Mesenchymal stem cell (in vitro differentiated cells and primary cell): ENCODE measurements around the gene TTLL8.

Experiments used
- DNase-seq: peaks from one replicate; pipeline ENCODE4 v3.0.0-alpha.2; 2013
- H2AFZ ChIP-seq: one replicate; pipeline ENCODE4 v1.6.1; 2013; ENCODE audit warnings: low read depth, mild to moderate bottlenecking, control low read depth, inconsistent platforms, low read length, moderate library complexity
- H2AK5ac ChIP-seq: 2 replicates; pipeline ENCODE4 v1.6.1; 2013; ENCODE audit warnings: low read length, moderate library complexity, mild to moderate bottlenecking, inconsistent platforms; ENCODE audit not compliant: severe bottlenecking
- H2BK120ac ChIP-seq: one replicate; pipeline ENCODE4 v1.6.1; 2013; ENCODE audit warnings: low read depth, mild to moderate bottlenecking, inconsistent platforms, low read length, moderate library complexity
- H2BK12ac ChIP-seq, 2 experiments: one replicate each; pipeline ENCODE4 v1.6.1; 2013; ENCODE audit warnings: inconsistent platforms in 2 of 2, low read length in 2 of 2, mild to moderate bottlenecking in 2 of 2, moderate library complexity in 2 of 2, control low read depth in 1 of 2
- H2BK15ac ChIP-seq: one replicate; pipeline ENCODE4 v1.6.1; 2013; ENCODE audit warnings: mild to moderate bottlenecking, low read depth, inconsistent platforms; ENCODE audit not compliant: poor library complexity, severe bottlenecking
- H2BK5ac ChIP-seq: 2 replicates; pipeline ENCODE4 v1.6.1; 2013; ENCODE audit warnings: low read depth, mild to moderate bottlenecking, low read length, control low read depth, inconsistent platforms; ENCODE audit not compliant: poor library complexity, severe bottlenecking
- H3K14ac ChIP-seq, 2 experiments: one replicate each; pipeline ENCODE4 v1.6.1; 2013; ENCODE audit warnings: inconsistent platforms in 2 of 2, low read length in 2 of 2, control low read depth in 1 of 2, mild to moderate bottlenecking in 1 of 2, moderate library complexity in 1 of 2
- H3K18ac ChIP-seq, 2 experiments: one replicate each; pipeline ENCODE4 v1.6.1; 2013; ENCODE audit warnings: inconsistent platforms in 2 of 2, low read length in 2 of 2, control low read depth in 1 of 2, low read depth in 1 of 2, mild to moderate bottlenecking in 1 of 2
- H3K23ac ChIP-seq, 2 experiments: one replicate each; pipeline ENCODE4 v1.6.1; 2013; ENCODE audit warnings: inconsistent platforms in 2 of 2, low read length in 2 of 2, mild to moderate bottlenecking in 2 of 2, moderate library complexity in 2 of 2, control low read depth in 1 of 2
- H3K27ac ChIP-seq: 2 replicates; pipeline ENCODE4 v1.5.1; 2013; ENCODE audit warnings: mild to moderate bottlenecking, moderate library complexity, low read length, control low read depth, inconsistent platforms; ENCODE audit not compliant: poor library complexity, severe bottlenecking
- H3K27me3 ChIP-seq, 2 experiments: 2 replicates each; pipeline versions ENCODE4 v1.6.1 to v1.7.0; 2013; ENCODE audit warnings: low read length in 2 of 2, mild to moderate bottlenecking in 2 of 2, moderate library complexity in 2 of 2, control low read depth in 1 of 2, inconsistent platforms in 1 of 2; ENCODE audit not compliant: control insufficient read depth in 1 of 2, insufficient read depth in 1 of 2
- H3K36me3 ChIP-seq, 2 experiments: 2 replicates each; pipeline versions ENCODE4 v1.6.1 to v1.7.0; 2013; ENCODE audit warnings: low read length in 2 of 2, control low read depth in 1 of 2, inconsistent platforms in 1 of 2, low read depth in 1 of 2, mild to moderate bottlenecking in 1 of 2; ENCODE audit not compliant: insufficient read depth in 2 of 2, control insufficient read depth in 1 of 2
- H3K4ac ChIP-seq, 2 experiments: one replicate each; pipeline ENCODE4 v1.6.1; 2013; ENCODE audit warnings: inconsistent platforms in 2 of 2, low read length in 2 of 2, mild to moderate bottlenecking in 2 of 2, moderate library complexity in 2 of 2, control low read depth in 1 of 2, low read depth in 1 of 2
- H3K4me1 ChIP-seq: 2 replicates; pipeline ENCODE4 v1.6.1; 2013; ENCODE audit warnings: low read depth, low read length, control low read depth; ENCODE audit not compliant: control insufficient read depth, insufficient read depth
- H3K4me2 ChIP-seq: 2 replicates; pipeline ENCODE4 v1.6.1; 2013; ENCODE audit warnings: low read length, mild to moderate bottlenecking, inconsistent platforms; ENCODE audit not compliant: poor library complexity, severe bottlenecking
- H3K4me3 ChIP-seq, 2 experiments: 2 replicates each; pipeline versions ENCODE4 v1.5.1 to v1.7.0; 2013; ENCODE audit warnings: low read length in 2 of 2, mild to moderate bottlenecking in 2 of 2, control low read depth in 1 of 2, low read depth in 1 of 2; ENCODE audit not compliant: insufficient read depth in 1 of 2
- H3K79me1 ChIP-seq: replicated peaks from 2 replicates; pipeline ENCODE4 v1.6.1; 2013; ENCODE audit warnings: mild to moderate bottlenecking, control low read depth, low read length, inconsistent platforms; ENCODE audit not compliant: poor library complexity, severe bottlenecking
- H3K9ac ChIP-seq: 2 replicates; pipeline ENCODE4 v1.7.0; 2013; ENCODE audit warnings: mild to moderate bottlenecking, low read length, moderate library complexity
- H3K9me3 ChIP-seq: 2 replicates; pipeline ENCODE4 v1.7.0; 2013; ENCODE audit warnings: mild to moderate bottlenecking, low read length; ENCODE audit not compliant: control insufficient read depth
- H4K8ac ChIP-seq: one replicate; pipeline ENCODE4 v1.6.1; 2013; ENCODE audit warnings: inconsistent platforms, mild to moderate bottlenecking, low read length, moderate library complexity
- H4K91ac ChIP-seq: one replicate; pipeline ENCODE4 v1.6.1; 2013; ENCODE audit warnings: mild to moderate bottlenecking, low read length, inconsistent platforms
- WGBS: methylation state at CpG from one replicate; pipeline ENCODE4 v1.1.7; 2013; ENCODE audit warnings: mixed read lengths; 5-methylcytosine and 5-hydroxymethylcytosine counted together

TTLL8 gene

GRCh38 chr22:50060441-50061140 lies 2.5 kb upstream of the TTLL8 start:
- DNase-seq = no peak
- Histone ChIP-seq H4K91ac (no peak overlapping the region), H3K14ac (peak overlapping the region in 1 of 2 experiments; percentile 26), H3K23ac (no peak overlapping the region), H2BK5ac (no peak overlapping the region), H3K4ac (no peak overlapping the region), H3K79me1 (no peaks in the 10 kb centered on the region), H4K8ac (no peak overlapping the region), H3K27me3 (peaks cover 43 to 60% of the 10 kb centered on the region in 2 experiments), H3K9ac (no peak overlapping the region), H3K9me3 (no peaks in the 10 kb centered on the region), H3K36me3 (no peaks in the 10 kb centered on the region), H2BK15ac (peak overlapping the region; percentile 36), H2AK5ac (no peak overlapping the region), H2AFZ (no peak overlapping the region), H2BK120ac (no peak overlapping the region), H3K18ac (peak overlapping the region in 1 of 2 experiments; percentile 21), H3K4me2 (no peak overlapping the region), H3K4me3 (no peak overlapping the region), H3K27ac (no peak overlapping the region), H3K4me1 (peaks cover 14% of the 10 kb centered on the region), H2BK12ac (peak overlapping the region in 1 of 2 experiments; percentile 68)
- 87% methylated on average over 28 of the region's 28 CpGs for WGBS

- Histone ChIP-seq H3K79me1 (no peaks in the 10 kb centered on the region), H3K9me3 (no peaks in the 10 kb centered on the region), H4K91ac (no peak overlapping the region), H3K4me2 (no peak overlapping the region), H2AK5ac (no peak overlapping the region), H3K4me1 (peaks cover 14% of the 10 kb centered on the region), H3K14ac (no peak overlapping the region), H4K8ac (no peak overlapping the region), H3K18ac (peak overlapping the region in 1 of 2 experiments; percentile 11), H2BK12ac (no peak overlapping the region), H2BK120ac (no peak overlapping the region), H3K23ac (no peak overlapping the region), H3K27me3 (peaks cover 40 to 60% of the 10 kb centered on the region in 2 experiments), H2AFZ (no peak overlapping the region), H3K4ac (no peak overlapping the region), H2BK15ac (no peak overlapping the region), H3K9ac (no peak overlapping the region), H3K4me3 (no peak overlapping the region), H2BK5ac (no peak overlapping the region), H3K36me3 (no peaks in the 10 kb centered on the region), H3K27ac (no peak overlapping the region)
- WGBS = 81% methylated on average over 7 of the region's 7 CpGs
- no peak for DNase-seq
These were observed 1.8 kb upstream of the TTLL8 start for GRCh38 chr22:50059881-50060262.

GRCh38 chr22:50058906-50059880 lies 1.1 kb upstream of the TTLL8 start:
- Histone ChIP-seq H3K4me3 (no peak overlapping the region), H2BK15ac (no peak overlapping the region), H3K36me3 (no peaks in the 10 kb centered on the region), H3K9ac (no peak overlapping the region), H2BK120ac (no peak overlapping the region), H3K9me3 (peaks cover 1% of the 10 kb centered on the region), H2AFZ (no peak overlapping the region), H3K79me1 (no peaks in the 10 kb centered on the region), H3K18ac (peak overlapping the region in 1 of 2 experiments; percentile 69), H3K27me3 (peaks cover 36 to 58% of the 10 kb centered on the region in 2 experiments), H3K4me1 (peaks cover 12% of the 10 kb centered on the region), H2AK5ac (no peak overlapping the region), H3K4me2 (peak overlapping the region; percentile 49), H4K91ac (peak overlapping the region; percentile 66), H4K8ac (peak overlapping the region; percentile 50), H2BK5ac (no peak overlapping the region), H3K27ac (no peak overlapping the region), H3K14ac (peak overlapping the region in 1 of 2 experiments; percentile 20), H2BK12ac (no peak overlapping the region), H3K23ac (no peak overlapping the region), H3K4ac (no peak overlapping the region)
- peak; percentile 61 for DNase-seq
- WGBS = 5% methylated on average over 31 of the region's 31 CpGs
